GM12872 (cell line): ENCODE measurements around the gene IMMP2L.

ENCODE experiments used
- TF ChIP-seq, protein P1 (sequence below): IDR thresholded peaks from 3 replicates; pipeline ENCODE4 v1.5.1; 2011; ENCODE audit warnings: low read depth, mild to moderate bottlenecking, low read length, moderate library complexity; ENCODE audit not compliant: insufficient read depth

Gene IMMP2L

GRCh38 chr7:110780712-110781111 is 781.6 kb downstream of the IMMP2L start:
- TF ChIP-seq, protein P1, sequence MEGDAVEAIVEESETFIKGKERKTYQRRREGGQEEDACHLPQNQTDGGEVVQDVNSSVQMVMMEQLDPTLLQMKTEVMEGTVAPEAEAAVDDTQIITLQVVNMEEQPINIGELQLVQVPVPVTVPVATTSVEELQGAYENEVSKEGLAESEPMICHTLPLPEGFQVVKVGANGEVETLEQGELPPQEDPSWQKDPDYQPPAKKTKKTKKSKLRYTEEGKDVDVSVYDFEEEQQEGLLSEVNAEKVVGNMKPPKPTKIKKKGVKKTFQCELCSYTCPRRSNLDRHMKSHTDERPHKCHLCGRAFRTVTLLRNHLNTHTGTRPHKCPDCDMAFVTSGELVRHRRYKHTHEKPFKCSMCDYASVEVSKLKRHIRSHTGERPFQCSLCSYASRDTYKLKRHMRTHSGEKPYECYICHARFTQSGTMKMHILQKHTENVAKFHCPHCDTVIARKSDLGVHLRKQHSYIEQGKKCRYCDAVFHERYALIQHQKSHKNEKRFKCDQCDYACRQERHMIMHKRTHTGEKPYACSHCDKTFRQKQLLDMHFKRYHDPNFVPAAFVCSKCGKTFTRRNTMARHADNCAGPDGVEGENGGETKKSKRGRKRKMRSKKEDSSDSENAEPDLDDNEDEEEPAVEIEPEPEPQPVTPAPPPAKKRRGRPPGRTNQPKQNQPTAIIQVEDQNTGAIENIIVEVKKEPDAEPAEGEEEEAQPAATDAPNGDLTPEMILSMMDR: no peak

GRCh38 chr7:110779339-110779738 is 783.0 kb downstream of the IMMP2L start:
- TF ChIP-seq, protein P1: no peak

- TF ChIP-seq, protein P1: no peak
Measured at GRCh38 chr7:110775046-110775445, 787.2 kb downstream of the IMMP2L start.

DNA sequence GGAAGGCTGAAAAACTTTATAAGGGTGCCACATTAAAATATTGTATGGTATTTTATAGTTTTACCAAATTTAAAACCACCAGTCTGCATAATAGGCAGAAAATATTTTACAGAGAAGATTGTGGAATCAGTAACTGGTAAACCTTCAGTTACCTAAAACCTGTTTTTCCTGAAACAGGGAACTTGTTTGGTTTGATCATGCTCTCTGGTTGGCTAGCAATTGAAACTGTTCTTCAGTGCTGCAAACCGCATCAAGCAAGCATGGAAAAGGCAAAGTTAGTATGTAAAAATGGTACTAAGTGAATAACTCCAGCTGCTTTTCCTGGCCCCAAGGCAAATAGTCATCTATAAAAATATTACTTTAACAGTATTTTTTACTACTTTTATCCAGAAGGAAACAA is 788.2 kb downstream of the IMMP2L start:
- TF ChIP-seq, protein P1: no peak

GRCh38 chr7:110772615-110773014 is 789.7 kb downstream of the IMMP2L start:
- TF ChIP-seq, protein P1: no peak

DNA sequence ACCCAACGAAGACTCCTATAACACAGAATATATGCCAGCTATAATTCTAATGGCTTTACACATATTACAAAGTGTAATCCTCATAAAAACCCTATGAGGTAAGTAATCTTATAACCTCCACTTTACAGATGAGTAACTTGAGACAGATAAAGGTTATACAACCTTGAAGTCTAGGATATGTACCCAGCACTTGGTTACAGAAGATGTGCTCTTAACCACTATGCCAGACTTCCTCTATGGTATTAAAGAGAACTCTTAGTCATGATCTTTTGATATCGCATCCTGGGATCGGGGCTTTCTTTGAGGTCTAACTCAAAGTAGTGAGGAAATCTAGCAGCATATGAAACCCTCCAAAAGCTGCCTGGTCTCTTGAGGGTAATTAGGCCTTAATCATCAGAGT is 790.6 kb downstream of the IMMP2L start:
- TF ChIP-seq, protein P1: no peak

GRCh38 chr7:110767550-110768110 is 794.7 kb downstream of the IMMP2L start:
- TF ChIP-seq, protein P1: no peak
